Gastroesophageal sphincter (tissue), 4 donors: ENCODE results near the gene HDAC4. TPM values are rescaled to one million over a fixed set of nuclear protein-coding genes. Genes with fewer than 3 reads are reported as not detected.

Source experiments
- ATAC-seq: fragments of 150-250 bp; one replicate; pipeline ENCODE4 v1.9.1; 2016; ENCODE audit warnings: mild to moderate bottlenecking, moderate library complexity
- H3K27ac ChIP-seq, 4 donors: fragments of 200-600 bp; sonication (generic) in 3 of 4; 1 replicate in 3 of 4; 2 replicates in 1 of 4; pipeline ENCODE4 v1.5.1; 2016 to 2019
- H3K27me3 ChIP-seq: fragments of 200-600 bp; sonication (generic); one replicate; pipeline ENCODE4 v1.5.1; 2019
- H3K36me3 ChIP-seq, 2 donors: fragments of 200-600 bp; sonication (generic); one replicate each; pipeline ENCODE4 v1.5.1; 2019; ENCODE audit warnings: control low read depth in 1 of 2
- H3K4me1 ChIP-seq, 3 donors: fragments of 200-600 bp; sonication (generic); 1 replicate in 2 of 3; 2 replicates in 1 of 3; pipeline ENCODE4 v1.5.1; 2016 to 2019; ENCODE audit warnings: control low read depth in 2 of 3
- H3K4me3 ChIP-seq, 2 donors: fragments of 200-600 bp; sonication (generic); one replicate each; pipeline ENCODE4 v1.5.1; 2019; ENCODE audit warnings: mild to moderate bottlenecking in 1 of 2, moderate library complexity in 1 of 2
- H3K9me3 ChIP-seq, 3 donors: fragments of 200-600 bp; sonication (generic); one replicate each; pipeline ENCODE4 v1.5.1; 2017 to 2019; ENCODE audit warnings: control low read depth in 2 of 3
- CTCF ChIP-seq, 4 experiments: fragments of 200-600 bp in 2 of 4; fragments of 450-650 bp in 2 of 4; sonication (generic) in 1 of 4; IDR thresholded peaks; one replicate each; pipeline ENCODE4 v1.5.1; 2017 to 2019; ENCODE audit warnings: antibody characterized with exemption in 4 of 4, mild to moderate bottlenecking in 2 of 4, moderate library complexity in 2 of 4
- EP300 ChIP-seq: sonication (generic); formaldehyde crosslinking; IDR thresholded peaks from one replicate; pipeline ENCODE4 v1.6.1; 2017; ENCODE audit warnings: antibody characterized with exemption, mild to moderate bottlenecking
- POLR2A ChIP-seq, 2 donors: fragments of 450-650 bp; IDR thresholded peaks; one replicate each; pipeline ENCODE4 v1.6.1; 2017; ENCODE audit warnings: antibody characterized with exemption in 2 of 2, mild to moderate bottlenecking in 2 of 2, moderate library complexity in 1 of 2
- POLR2AphosphoS5 ChIP-seq: sonication (generic); formaldehyde crosslinking; IDR thresholded peaks from one replicate; pipeline ENCODE4 v1.6.1; 2017; ENCODE audit warnings: antibody characterized with exemption
- WGBS, 2 donors: methylation state at CpG; one replicate each; pipeline ENCODE4 v1.1.5; 2018; ENCODE audit warnings: low coverage in 1 of 2; 5-methylcytosine and 5-hydroxymethylcytosine counted together
- total RNA-seq, 4 donors: library from RNA; depleted of rRNA; stranded (reverse); fragments of >200 nt; gene quantifications; one replicate each; pipeline ENCODE4 v1.1.0, GENCODE V29; 2016

Gene HDAC4
- total RNA-seq, 4 donors from 2014 or later: 41.3 to 104 (median 85.8) TPM

GRCh38 chr2:239354132-239354790 is 46.6 kb downstream of the HDAC4 start:
- Histone ChIP-seq H3K27ac (peak overlapping the region; percentile 74 to 81 (median 79)), H3K27me3 (no peaks in the 10 kb centered on the region), H3K4me3 (no peak overlapping the region), H3K36me3 (peaks cover 0 to 20% of the 10 kb centered on the region in 2 donors), H3K4me1 (peaks cover 4 to 75% (median 5%) of the 10 kb centered on the region in 3 donors), H3K9me3 (no peaks in the 10 kb centered on the region)
- WGBS, 2 donors: 93 to 100% methylated on average over 3 to 6 of the region's 7 CpGs
- ATAC-seq: no peak
- no peak for TF ChIP-seq POLR2AphosphoS5
- no peak for TF ChIP-seq EP300
- TF ChIP-seq CTCF (IDR thresholded peaks at IDR 0.05): no peak
- no peak for TF ChIP-seq POLR2A (IDR thresholded peaks at IDR 0.05)

GRCh38 chr2:239353692-239354091 is 47.1 kb downstream of the HDAC4 start:
- Histone ChIP-seq H3K4me1 (peaks cover 4 to 78% (median 5%) of the 10 kb centered on the region in 3 donors), H3K27ac (peak overlapping the region in 3 of 4 donors; percentile 8 to 93 (median 81)), H3K9me3 (no peaks in the 10 kb centered on the region), H3K4me3 (no peak overlapping the region), H3K36me3 (peaks cover 0 to 25% of the 10 kb centered on the region in 2 donors), H3K27me3 (no peaks in the 10 kb centered on the region)
- TF ChIP-seq CTCF (IDR thresholded peaks at IDR 0.05): no peak
- TF ChIP-seq EP300: no peak
- no peak for TF ChIP-seq POLR2AphosphoS5
- no peak for TF ChIP-seq POLR2A (IDR thresholded peaks at IDR 0.05)
- ATAC-seq: no peak
- 91 to 97% methylated on average over 5 of the region's 5 CpGs for WGBS, 2 donors

DNA sequence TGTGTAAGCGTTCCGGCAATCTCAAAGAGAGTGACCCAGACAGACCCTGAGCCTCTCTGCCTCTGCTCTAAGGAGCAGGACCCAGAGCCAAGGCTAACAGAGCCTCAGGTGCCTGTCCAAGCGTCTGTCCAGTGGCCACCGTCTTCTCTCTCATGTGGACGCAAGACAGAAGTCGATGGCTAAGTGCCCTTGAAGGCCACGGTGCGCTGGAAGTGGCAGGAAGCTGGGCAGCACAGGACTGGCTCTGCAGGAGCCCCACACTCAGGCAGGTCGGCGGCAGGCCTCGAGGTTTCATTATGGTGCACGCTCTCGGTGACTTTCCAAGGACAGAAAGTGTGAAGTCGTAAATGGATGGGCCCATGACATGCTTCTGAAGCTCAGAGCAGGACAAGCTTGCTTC is 49.1 kb downstream of the HDAC4 start:
- Histone ChIP-seq H3K4me3 (no peak overlapping the region), H3K27ac (peak overlapping the region in 3 of 4 donors; percentile 28 to 93 (median 45)), H3K36me3 (peaks cover 0 to 26% of the 10 kb centered on the region in 2 donors), H3K9me3 (no peaks in the 10 kb centered on the region), H3K27me3 (no peaks in the 10 kb centered on the region), H3K4me1 (peaks cover 5 to 86% (median 9%) of the 10 kb centered on the region in 3 donors)
- no peak for ATAC-seq
- TF ChIP-seq POLR2AphosphoS5 (no peak), POLR2A (IDR thresholded peaks at IDR 0.05) (no peak)
- WGBS, 2 donors: 86 to 93% methylated on average over 3 of the region's 14 CpGs

GRCh38 chr2:239349453-239350135 is 51.2 kb downstream of the HDAC4 start:
- H3K4me1 ChIP-seq: peaks cover 0 to 87% (median 14%) of the 10 kb centered on the region in 3 donors
- TF ChIP-seq CTCF (IDR thresholded peaks at IDR 0.05) (no peak), POLR2AphosphoS5 (no peak), POLR2A (IDR thresholded peaks at IDR 0.05) (no peak), EP300 (no peak)
- H3K9me3 ChIP-seq: no peaks in the 10 kb centered on the region
- H3K4me3 ChIP-seq: peak overlapping the region in 1 of 2 donors; percentile 4
- WGBS, 2 donors: 12 to 45% methylated on average over 6 to 13 of the region's 25 CpGs
- H3K36me3 ChIP-seq: peaks cover 0 to 26% of the 10 kb centered on the region in 2 donors
- H3K27ac ChIP-seq: peak overlapping the region; percentile 26 to 93 (median 84)
- H3K27me3 ChIP-seq: no peaks in the 10 kb centered on the region
- no peak for ATAC-seq

- 57 to 90% methylated on average over 8 to 17 of the region's 29 CpGs for WGBS, 2 donors
- TF ChIP-seq POLR2AphosphoS5 (no peak), POLR2A (IDR thresholded peaks at IDR 0.05) (peak in 1 of 2 donors; percentile 14)
- Histone ChIP-seq H3K27me3 (no peaks in the 10 kb centered on the region), H3K36me3 (peaks cover 0 to 26% of the 10 kb centered on the region in 2 donors), H3K4me3 (peak overlapping the region in 1 of 2 donors; percentile 4), H3K9me3 (no peaks in the 10 kb centered on the region), H3K4me1 (peaks cover 0 to 84% (median 14%) of the 10 kb centered on the region in 3 donors), H3K27ac (peak overlapping the region; percentile 26 to 93 (median 84))
- peak; percentile 65 for ATAC-seq
These were observed 52.0 kb downstream of the HDAC4 start for GRCh38 chr2:239348563-239349452.
